ENCODE data around the gene NPHP4.

NPHP4 gene

DNA sequence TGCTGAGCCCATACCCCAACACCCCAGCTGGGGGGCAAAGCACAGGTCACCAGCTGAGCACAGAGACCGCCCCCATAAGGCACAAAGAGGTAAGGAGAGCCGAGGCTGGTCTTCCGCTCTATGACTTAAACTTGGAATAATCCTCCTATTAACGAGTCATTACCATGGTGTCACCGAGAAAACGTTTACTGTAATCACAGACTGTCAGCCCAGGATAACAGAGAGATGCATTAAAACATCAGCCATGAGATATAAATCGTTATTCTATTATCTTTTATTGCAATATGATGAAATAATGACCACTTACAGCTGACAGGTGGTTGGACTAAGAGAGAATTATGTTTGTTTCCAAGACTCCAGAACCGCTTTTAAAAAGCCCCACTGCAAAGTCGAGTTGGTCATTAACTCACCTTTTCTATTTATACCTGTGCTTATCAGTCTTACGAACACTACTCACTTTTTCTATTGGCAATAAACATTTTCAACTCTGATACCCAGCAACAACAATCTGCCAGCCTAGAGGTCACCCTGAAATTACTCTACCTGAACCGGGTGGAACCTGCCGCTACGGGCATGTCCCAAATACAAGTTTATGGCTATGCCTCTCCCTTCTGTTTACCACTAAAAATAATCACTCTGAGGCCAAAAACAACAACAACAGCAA lies 21.5 kb downstream of the NPHP4 start:
- no peak for DNase-seq

DNA sequence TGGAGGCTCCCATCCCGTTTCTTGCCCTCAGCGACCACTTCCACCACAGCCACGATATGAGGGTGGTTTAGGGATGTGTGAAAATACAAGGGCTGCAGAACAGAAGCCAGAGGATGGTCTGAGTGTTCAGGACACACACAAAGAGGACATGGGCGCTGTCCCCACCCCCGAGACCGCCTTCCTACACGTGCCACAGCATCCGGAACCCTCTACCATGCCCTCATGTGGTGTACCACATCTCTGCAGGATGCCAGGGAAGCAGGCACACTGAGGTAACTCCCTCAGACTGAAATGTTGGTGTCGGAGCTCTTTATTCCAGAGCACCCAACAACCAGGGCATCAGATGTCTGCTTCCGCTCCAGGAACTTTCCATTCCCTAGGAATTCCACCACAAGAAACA lies 23.1 kb downstream of the NPHP4 start:
- DNase-seq = no peak

DNA sequence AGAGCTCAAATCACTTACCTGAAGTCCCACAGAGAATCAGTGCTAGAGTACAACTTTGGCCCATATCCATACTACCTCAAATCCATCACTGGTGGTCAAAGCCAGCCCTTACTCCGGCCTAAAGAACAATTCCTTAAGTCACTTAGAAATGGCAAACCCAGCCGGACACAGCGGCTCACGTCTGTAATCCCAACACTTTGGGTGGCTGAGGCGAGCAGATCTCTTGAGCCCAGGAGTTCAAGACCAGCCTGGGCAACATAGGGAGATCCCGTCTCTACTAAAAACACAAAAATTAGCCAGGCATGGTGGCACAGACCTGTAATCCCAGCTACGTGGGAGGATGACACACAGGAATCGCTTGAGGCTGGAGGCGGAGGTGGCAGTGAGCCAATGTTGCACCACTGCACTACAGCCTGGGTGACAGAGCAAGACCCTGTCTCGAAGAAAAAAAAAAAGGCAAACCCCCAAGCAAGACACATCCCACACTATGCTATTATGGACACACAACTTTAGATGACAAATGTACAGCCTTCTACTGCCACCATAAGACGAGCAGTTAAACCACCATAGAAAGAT lies 24.0 kb downstream of the NPHP4 start:
- DNase-seq = no peak

DNA sequence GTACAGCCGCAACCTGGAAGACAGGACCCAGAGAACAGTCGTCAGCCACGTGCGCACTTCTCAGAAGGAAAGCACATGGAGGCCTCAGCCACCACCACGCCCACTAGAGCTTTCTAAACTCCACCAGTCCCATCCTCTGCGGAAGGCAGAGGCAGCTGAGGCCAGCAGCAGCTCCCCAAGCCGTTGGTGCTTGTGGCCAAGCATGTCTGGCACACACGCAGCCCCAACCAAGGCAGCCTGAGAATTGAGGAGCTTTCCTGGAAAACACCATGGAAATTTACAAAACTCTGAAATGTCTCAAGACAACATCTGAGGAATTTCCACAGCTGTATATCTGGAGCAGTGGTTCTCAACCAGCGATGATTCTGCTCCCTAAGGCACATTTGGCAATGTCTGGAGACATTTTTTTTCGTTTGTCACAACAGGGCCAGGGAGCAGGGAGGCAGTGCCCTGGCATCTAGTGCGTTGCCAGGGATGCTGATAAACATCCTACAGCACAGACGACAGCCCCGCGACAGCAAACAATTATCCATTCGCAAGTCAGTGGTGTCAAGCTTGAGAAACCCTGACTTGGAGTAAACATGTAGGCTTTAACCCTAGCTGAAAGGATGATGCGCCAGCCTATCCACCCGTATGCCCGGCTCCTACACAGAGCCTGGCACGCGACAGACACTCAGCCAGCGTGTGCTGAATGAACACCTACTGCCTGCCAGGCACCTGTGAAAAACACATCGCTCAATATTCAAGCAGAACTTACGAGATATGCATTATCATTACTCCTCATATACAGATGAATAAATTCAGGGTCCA lies 24.7 kb downstream of the NPHP4 start:
- no peak for DNase-seq

DNA sequence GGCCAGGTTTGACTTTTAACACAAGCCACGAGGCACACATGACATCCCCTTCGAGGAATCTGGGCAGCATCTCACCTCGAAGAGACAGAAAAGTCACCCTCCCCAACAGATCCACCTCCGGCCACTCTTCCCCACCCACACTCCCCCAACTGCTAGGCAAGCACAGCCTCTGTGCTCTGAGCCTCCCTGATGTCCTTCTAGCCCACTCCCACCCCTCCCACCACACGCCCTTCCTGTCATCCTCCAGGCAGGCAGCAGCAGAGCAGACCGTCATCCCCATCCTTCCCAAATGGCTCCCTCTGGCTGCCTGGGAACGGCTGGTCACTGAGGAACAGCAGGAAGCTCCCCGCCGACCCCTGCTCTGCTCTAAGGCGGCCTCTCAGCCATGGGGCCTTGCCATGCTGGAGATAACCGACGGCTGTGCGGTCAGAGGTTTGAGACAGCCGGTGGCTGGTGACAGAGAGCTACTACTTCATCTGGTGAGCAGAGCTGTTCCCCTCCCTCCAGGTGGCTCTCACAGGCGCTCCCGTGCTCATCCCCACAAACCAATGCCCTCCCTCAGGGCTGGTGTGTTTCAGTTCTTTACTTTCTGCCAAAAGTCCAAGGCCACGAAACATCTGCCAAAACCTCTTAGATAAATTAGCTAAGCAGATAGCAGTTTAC lies 25.6 kb downstream of the NPHP4 start:
- no peak for DNase-seq

DNA sequence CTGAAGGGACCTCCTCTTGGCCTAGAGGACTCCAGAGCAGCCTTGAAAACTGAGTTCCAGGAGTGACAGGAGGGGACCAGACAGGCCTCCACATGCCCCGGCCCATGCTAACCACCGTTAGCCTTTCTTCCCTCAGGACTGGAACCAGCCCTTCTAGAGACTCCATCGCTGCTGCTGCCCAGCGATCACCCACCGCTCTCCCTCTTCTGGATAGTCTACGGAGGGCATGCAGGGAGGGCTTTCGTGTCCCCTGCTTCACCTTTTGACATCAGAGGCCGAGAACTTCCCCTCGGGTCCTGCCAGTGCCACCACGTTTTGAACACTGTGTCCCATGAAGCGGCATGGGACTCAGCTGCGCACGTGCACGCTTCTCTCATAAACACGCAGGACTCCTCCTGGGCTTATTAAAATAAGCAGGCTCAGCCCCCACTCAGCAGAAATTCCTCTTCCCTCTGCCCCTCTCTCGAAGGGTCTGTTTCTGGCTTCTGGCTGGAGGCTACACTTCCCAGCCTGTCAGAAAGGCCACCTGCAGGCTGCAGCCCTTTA lies 26.6 kb downstream of the NPHP4 start:
- DNase-seq = no peak

DNA sequence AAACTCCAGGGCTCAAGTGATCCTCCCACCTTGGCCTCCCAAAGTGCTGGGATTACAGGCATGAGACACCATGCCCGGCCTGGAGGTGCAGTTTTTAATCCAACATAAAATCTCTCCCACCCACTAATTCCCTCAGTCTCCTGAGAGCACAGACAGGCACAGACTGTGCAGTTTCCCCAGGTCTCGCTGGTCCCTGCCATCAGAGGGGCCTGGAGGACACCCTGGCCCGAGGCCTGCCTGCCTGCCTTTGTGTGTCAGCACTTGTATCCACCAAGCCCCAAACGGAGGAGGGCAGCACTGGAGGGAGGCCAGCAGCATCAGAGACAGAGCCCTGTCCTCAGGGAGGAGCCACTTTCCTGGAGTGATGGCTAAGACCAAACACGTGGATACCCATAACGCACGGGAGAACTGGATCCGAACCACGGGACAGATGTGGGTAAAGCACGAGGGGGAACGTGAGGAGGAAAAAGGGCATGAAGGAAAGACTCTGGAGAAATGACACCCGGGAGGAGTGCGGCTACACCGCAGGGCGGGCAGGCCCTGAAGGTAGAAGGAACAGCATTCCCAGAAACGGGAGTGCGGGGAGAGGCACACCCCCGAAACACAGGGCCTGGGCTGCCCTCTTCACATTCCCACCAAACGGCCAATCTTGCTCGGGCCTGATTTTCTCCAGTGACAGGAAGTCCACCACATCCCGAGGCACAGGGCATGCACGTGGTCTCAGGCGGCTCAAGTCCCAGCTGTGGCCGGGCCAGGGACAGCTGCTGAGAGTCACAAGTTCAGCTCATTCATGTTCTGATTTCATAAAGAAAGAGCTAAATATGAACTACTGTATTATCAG lies 29.7 kb downstream of the NPHP4 start:
- DNase-seq = no peak

DNA sequence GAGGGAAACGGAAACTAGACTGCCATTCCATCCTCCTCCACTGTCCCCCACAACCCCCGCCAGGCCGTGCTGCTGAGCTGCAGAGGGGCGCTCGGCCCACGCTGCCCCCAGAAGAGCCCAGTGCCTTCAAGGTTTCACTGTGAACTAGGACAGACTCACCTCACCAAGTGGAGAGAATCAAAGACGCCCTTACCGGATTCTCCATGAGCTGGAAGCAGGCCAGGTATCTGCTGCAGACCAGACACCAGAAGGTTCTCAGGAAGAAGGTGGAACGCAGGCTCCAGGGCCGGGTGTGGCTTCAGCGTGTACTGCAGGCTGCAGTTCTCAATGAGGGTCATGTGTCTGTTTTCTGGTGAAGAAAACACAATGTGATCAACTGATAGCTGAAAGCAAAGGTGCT lies 30.6 kb downstream of the NPHP4 start:
- DNase-seq = no peak

DNA sequence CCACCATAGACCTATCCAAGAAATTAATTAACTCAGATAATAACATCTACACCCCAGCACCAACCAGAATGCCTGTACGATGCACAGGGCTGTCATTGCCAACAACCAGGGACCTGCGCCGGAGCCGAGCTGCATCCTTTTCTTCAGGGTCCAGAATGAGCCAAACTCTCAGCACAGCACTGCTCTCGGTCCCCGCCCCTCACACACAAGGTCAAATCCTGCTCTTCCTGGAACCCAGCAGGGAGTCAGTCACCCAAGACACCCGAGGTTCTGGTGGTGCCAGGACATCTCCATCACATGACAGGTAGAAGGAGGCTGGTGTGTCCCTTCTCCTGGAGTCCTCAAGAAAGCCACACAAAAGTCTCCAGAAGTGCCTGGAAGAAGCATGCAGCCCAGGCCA lies 31.9 kb downstream of the NPHP4 start:
- DNase-seq = no peak

DNA sequence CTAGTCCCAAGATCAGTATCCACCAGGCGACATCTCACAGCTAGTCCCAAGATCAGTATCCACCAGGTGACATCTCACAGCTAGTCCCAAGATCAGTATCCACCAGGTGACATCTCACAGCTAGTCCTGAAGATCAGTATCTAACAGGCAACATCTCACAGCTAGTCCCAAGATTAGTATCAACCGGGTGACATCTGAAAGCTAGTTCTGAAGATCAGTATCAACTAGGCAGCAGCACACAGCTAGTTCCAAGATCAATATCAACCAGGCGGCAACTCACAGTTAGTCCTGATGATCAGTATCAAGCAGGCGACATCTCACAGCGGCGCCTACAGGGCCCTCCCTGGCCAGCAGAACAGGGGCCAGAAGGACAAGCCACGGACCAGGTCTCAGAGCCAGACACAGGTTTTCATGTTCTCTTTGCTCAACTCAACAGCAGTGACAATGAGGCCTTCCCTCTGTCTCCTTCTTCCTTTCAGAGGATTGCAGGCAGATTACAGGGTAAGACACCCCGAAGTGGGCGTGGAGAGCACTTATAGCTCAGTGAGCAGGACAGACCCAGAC lies 32.5 kb downstream of the NPHP4 start:
- no peak for DNase-seq

DNA sequence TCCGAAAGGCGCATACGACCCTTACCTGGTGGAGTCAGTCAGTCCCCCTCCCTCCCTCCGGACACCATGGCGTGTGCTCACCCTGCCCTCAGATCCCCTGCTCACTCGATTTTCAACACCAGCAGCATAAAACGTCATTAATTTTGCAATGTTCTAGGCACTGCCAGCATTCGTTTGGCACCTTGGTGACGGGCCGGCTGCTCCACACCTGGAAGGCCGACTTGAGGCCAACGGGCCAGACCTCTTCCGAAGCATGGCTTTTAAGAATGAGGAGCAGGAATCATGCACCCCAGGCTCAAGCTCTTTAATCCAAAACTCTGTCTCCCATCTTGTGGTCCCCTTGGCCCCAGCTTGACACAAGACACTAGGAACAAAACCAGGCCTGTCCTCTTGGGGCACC lies 33.1 kb downstream of the NPHP4 start:
- DNase-seq = no peak

DNA sequence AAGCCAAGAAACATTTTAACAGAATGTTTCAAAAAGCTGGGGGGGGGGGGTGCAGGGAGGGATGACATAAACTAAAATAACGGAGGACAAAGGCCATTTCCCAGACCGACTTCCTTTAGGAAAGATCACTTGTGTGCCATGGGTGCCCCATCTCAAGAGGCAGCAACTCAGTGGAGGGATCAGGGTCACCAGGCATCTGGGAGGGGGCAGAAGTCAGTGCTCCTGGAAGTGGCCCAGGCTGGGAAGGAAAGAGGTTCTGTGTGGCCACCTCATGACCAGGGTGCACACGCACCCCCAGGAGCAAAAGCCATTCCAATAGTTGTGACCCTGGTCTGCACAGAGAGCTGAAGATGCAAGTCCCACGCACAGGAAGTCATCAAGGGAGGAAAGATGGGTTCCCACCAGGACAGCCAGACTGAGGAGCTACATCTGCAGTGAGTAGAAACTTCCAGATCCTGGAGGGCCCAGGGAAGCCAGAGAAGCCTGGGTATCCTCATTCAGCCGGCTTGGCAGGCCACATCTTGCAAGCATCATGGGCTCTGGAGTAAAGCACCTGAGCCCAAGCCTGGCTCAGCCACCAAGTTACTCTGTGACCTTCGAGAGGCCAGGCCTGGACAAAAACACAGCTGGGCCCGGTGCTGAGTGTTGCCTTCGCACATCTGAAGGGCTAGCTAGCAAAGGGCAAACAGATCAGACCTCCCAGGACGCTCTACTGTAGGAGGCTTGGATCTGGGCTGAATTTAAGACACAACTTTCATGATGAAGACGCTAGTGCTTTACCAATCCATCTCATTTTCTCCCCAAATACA lies 36.0 kb downstream of the NPHP4 start:
- no peak for DNase-seq

DNA sequence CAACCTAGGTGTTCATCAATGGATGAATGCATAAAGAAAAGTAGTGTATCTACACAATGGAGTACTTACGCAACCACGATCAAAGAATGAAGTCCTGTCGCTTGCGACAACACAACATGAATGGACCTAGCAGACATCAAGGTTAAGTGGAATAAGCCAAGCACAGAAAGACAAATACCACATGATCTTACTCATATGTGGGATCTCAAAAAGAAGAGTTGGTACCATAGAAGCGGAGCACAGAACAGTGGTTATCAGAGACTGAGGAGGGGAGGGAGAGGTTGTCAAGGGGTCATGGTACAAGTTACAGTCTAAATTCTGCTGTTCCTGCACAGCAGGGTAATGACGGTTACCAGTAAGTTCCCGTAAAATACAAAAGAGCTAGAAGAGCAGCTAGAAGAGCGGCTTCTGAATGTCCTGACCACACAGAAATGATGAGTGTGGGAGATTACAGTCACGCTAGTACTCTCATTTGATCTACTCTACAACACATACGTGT lies 36.7 kb downstream of the NPHP4 start:
- no peak for DNase-seq

DNA sequence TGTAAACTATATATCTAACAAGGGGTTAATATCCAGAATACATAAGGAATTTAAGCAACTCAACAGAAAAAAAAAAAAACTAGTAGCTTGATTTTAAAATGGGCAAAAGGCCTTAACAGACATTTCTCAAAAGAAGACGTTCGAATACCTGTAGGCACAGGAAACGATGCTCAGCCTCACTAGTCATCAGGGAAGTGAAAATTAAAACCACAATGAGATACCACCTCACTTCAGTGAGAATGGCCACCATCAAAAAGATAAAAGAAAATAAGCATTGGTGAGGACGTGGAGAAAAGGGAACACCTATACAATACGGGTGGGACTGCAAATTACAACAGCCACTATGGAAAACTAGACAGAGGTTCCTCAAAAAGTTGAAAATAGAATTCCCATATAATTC lies 37.3 kb downstream of the NPHP4 start:
- DNase-seq = no peak

DNA sequence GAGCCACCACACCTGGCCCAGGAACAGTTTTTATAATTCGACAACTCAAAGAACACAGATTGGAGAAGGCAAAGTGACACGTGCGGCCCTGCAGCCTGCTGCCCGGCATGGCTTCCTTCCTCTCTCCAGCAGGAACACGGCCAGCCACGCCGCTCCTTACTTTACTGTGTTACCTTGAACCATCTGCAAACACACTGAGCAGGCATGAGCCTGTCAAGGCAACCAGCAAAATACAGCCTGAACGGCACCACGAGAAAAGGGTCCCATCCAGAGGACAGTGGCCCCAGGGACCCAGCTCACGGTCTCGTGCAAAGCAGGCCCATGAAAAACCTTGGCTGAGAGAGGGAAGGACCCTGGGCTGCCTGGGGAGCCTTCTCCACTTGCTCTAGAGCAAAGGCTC lies 38.8 kb downstream of the NPHP4 start:
- no peak for DNase-seq

DNA sequence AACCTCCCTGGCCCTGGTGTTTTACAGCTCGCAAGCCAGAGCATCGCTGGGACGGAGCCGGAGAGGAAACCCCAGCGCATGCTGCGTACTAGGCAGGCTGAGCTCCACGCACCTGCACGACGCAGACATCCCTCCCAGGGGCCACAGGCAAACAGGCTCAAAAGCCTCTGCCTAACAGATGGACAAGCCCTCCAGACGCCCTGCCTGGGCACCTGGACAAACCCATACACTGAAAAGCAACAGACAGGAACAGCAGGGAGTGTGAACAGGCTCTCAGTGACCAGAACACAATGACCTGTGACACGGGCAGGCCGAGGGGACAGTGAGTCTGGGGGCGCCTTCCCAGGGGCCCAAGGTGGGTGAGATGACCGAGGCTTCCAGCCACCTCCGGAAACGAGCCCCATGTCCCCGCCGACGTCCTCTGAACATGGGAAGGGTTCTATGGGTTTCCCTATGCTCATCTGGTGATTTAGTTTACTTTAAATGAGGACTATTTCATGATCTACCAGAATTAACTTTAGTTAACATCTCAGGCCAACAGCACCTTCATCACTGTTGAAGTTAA lies 40.3 kb downstream of the NPHP4 start:
- no peak for DNase-seq

DNA sequence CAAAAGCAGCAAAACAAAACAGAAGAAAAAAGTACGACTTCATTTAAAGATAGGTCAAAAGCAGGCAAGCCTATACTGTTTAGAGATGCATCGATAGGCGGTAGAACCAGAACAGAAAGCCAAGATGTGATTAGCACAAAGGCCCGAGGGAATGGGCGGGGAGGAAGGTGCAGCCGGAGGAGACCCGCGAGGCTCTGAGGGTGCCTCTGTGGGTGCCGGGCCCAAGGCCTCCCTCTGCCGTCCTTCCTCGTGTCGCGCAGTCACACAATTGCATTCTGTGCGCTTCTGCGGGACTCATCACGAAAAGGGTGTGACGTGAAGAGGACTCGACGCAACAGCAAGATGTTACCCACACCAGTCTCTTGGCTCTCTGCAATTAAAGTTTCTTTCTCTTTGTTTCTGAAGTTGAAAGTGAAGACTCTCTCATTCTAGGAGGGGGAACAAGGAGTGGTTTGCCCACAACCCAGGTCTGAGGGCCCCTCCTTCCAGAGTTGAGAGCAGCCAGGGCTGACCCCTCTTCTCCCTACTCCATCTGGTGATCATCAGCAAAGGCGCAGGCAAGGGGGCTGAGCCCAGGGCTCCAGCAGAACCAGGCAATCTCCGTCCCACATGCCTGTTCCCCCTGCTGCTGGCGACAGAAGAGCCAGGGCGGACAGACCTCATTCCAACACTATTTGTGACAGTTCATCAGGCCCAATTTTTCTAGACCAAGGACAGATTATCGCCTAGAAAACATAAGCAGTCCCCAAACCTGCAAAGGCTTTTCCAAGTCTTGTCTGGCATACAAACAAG lies 41.0 kb downstream of the NPHP4 start:
- DNase-seq = no peak

DNA sequence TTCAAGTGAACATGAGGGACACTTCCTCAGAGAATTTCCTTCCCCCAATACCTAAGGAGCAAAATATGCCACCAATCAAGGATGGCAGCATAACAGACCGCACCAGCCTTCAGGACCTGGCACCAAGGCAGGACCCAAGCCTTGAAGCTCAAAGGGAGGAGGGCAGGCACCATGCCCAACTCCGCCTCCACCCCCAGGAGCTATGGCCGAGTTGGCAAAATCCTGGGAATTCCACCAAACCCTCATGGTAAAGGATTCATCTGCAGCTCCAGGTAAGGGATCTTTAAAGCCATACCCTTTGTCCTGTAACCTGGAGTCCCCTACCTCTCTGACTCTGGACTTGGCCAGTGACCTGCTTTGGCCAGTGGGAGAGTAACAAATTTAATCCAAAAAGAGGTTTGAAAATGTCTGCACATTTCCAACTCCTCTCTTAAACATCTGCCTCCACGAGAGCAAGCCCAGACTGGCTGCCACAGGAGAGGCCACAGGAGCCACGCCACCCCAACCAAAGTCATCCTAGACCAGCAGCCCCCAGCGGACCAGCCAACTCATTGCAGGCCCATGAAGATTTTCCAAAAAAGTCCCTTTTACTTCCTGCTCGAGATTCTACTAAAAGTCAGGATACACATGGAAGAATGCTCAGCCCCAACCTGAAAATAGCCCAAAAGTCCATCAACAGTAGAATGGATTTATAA lies 41.9 kb downstream of the NPHP4 start:
- no peak for DNase-seq

DNA sequence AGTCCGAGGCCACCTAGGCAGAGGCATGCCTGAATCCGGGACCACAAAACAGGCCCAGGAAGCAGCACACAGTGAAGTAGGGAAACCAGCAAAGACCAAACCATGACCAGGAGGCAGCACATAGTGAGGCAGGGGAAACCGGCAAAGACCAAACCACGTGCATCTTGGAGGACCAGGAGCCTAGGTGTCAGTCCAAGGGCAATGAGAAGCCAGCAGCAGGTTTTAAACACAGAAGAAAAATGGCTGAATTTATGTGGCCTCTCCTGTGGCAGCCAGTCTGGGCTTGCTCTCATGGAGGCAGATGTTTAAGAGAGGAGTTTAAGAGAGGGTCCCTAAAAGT lies 42.5 kb downstream of the NPHP4 start:
- no peak for DNase-seq

All from CD4-positive, alpha-beta T cell treated with Interferon gamma for 1 hour (primary cell).